Measurements from ENCODE around the gene PPFIBP2.

The PPFIBP2 gene

GRCh38 chr11:7552666-7553065, 38.9 kb downstream of the PPFIBP2 start:
- no peaks in the 10 kb centered on the region for H3K4me1 ChIP-seq (ENCODE audit: control insufficient read depth, insufficient read depth, low read length, poor library complexity, severe bottlenecking)
- H3K9me3 ChIP-seq (ENCODE audit: control insufficient read depth, low read length): no peaks in the 10 kb centered on the region
- 89 to 98% methylated on average over 3 to 4 of the region's 4 CpGs for WGBS, 2 experiments (ENCODE audit: insufficient coverage in 2 of 2)
- no peak overlapping the region for H3K4me3 ChIP-seq (ENCODE audit: extremely low read depth, insufficient read depth, low read length, poor library complexity, severe bottlenecking)
- no peaks in the 10 kb centered on the region for H3K36me3 ChIP-seq (ENCODE audit: control insufficient read depth, insufficient read depth, low read length)
- no peak overlapping the region for H3K27ac ChIP-seq (ENCODE audit: low read depth, low read length, severe bottlenecking)

GRCh38 chr11:7555052-7555699, 41.4 kb downstream of the PPFIBP2 start:
- Histone ChIP-seq H3K4me1 (ENCODE audit: control insufficient read depth, insufficient read depth, low read length, poor library complexity, severe bottlenecking) (no peaks in the 10 kb centered on the region), H3K4me3 (ENCODE audit: extremely low read depth, insufficient read depth, low read length, poor library complexity, severe bottlenecking) (no peak overlapping the region), H3K9me3 (ENCODE audit: control insufficient read depth, low read length) (no peaks in the 10 kb centered on the region), H3K36me3 (ENCODE audit: control insufficient read depth, insufficient read depth, low read length) (no peaks in the 10 kb centered on the region), H3K27ac (ENCODE audit: low read depth, low read length, severe bottlenecking) (no peak overlapping the region)
- 89 to 91% methylated on average over 5 to 7 of the region's 7 CpGs for WGBS, 2 experiments (ENCODE audit: insufficient coverage in 2 of 2)

- no peaks in the 10 kb centered on the region for H3K4me1 ChIP-seq (ENCODE audit: control insufficient read depth, insufficient read depth, low read length, poor library complexity, severe bottlenecking)
- no peak overlapping the region for H3K4me3 ChIP-seq (ENCODE audit: extremely low read depth, insufficient read depth, low read length, poor library complexity, severe bottlenecking)
- H3K9me3 ChIP-seq (ENCODE audit: control insufficient read depth, low read length): no peaks in the 10 kb centered on the region
- no peak overlapping the region for H3K27ac ChIP-seq (ENCODE audit: low read depth, low read length, severe bottlenecking)
- H3K36me3 ChIP-seq (ENCODE audit: control insufficient read depth, insufficient read depth, low read length): no peaks in the 10 kb centered on the region
Measured at GRCh38 chr11:7558046-7558445, 44.2 kb downstream of the PPFIBP2 start.

DNA sequence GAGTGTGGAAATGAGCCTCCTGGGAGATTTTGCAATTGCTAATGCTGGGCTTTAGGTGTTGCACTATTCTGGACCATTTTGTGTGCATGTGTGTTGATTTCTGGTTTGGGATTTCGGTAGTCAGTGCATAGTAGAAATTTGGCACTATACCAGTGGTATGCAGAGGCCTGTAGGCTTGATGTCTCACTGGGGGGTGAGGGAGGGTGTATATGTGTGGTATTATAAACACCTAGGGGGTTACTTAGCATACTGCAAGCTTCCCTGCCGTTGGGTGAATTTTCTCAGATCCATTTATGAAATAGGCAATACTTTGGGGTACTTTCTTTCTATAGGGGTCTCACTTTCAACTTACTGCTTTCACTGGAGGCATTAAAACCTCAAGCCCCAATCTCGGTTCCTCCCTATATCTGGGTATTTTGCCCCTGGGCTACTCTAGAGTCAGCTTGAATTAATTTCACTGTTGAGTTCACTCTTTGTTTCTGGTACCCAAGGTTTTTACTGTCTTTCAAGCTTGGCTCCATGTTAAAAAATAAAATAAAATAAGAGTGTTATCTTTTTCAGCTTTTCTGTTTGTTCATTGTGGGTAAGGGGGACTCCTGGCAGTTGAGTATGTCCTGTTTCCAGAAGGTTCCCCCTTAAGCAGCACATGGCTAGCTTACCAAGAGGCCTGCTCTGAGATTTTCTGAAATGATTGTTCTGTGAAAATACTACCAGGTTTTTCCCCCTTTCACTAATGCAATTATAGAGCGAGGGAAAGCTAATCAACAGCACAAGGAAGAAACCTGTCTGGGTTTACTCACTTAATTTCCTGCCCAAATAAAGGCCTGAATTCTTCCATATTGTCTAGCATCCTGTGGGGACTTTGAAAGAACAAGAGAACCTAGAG, 45.8 kb downstream of the PPFIBP2 start:
- Histone ChIP-seq H3K36me3 (ENCODE audit: control insufficient read depth, insufficient read depth, low read length) (no peaks in the 10 kb centered on the region), H3K27ac (ENCODE audit: low read depth, low read length, severe bottlenecking) (no peak overlapping the region), H3K4me1 (ENCODE audit: control insufficient read depth, insufficient read depth, low read length, poor library complexity, severe bottlenecking) (no peaks in the 10 kb centered on the region), H3K4me3 (ENCODE audit: extremely low read depth, insufficient read depth, low read length, poor library complexity, severe bottlenecking) (no peak overlapping the region), H3K9me3 (ENCODE audit: control insufficient read depth, low read length) (no peaks in the 10 kb centered on the region)
- WGBS, 2 experiments (ENCODE audit: insufficient coverage in 2 of 2): 81 to 89% methylated on average over 3 to 4 of the region's 4 CpGs

- Histone ChIP-seq H3K9me3 (ENCODE audit: control insufficient read depth, low read length) (no peaks in the 10 kb centered on the region), H3K4me1 (ENCODE audit: control insufficient read depth, insufficient read depth, low read length, poor library complexity, severe bottlenecking) (no peaks in the 10 kb centered on the region), H3K27ac (ENCODE audit: low read depth, low read length, severe bottlenecking) (no peak overlapping the region), H3K36me3 (ENCODE audit: control insufficient read depth, insufficient read depth, low read length) (no peaks in the 10 kb centered on the region), H3K4me3 (ENCODE audit: extremely low read depth, insufficient read depth, low read length, poor library complexity, severe bottlenecking) (no peak overlapping the region)
- 75% methylated on average over 1 of the region's 2 CpGs; no CpG with 5 or more reads in 1 of the 2 experiments for WGBS, 2 experiments (ENCODE audit: insufficient coverage in 2 of 2)
Measured at GRCh38 chr11:7561562-7561961, 47.8 kb downstream of the PPFIBP2 start.

DNA sequence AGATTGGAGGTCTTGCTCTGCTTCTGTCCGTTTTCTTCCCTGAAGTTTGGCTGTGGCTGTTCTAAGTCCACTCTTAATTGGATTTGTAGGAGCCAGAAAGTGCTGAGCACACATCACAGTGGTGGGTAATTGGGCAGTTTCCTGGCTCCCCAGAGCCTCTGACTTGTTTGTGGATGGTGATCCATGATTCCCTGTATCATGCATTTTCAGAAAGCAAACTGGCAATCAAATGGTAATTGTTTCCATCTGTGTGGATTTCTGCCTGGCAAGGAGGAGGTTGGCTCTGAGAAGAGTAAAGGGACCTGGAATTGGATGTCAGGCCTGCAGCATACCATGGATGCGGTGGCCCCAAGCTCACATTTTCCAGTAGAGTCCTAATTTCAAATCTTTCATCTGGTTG, 49.5 kb downstream of the PPFIBP2 start:
- Histone ChIP-seq H3K27ac (ENCODE audit: low read depth, low read length, severe bottlenecking) (no peak overlapping the region), H3K4me1 (ENCODE audit: control insufficient read depth, insufficient read depth, low read length, poor library complexity, severe bottlenecking) (no peaks in the 10 kb centered on the region), H3K9me3 (ENCODE audit: control insufficient read depth, low read length) (no peaks in the 10 kb centered on the region), H3K4me3 (ENCODE audit: extremely low read depth, insufficient read depth, low read length, poor library complexity, severe bottlenecking) (no peak overlapping the region), H3K36me3 (ENCODE audit: control insufficient read depth, insufficient read depth, low read length) (no peaks in the 10 kb centered on the region)
- 93 to 94% methylated on average over 2 of the region's 2 CpGs for WGBS, 2 experiments (ENCODE audit: insufficient coverage in 2 of 2)

DNA sequence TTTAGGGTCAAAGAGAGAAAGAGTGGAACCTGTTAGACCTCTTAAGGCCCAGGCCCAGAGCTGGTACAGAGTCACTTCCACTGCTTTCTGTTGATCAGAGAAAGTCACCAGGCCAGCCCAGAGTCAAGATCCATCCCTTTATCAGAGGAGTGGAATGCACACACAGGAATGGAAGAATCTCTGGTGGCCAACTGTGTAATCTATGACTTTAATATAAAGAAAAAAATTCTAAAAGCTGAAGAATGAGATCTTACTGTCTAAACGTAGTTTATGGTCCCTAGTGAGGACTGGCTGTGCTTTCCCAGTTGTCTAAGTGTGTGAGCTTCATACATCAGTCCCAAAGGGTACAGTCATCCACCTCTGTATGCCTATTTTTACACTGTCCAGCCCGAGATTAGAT, 51.0 kb downstream of the PPFIBP2 start:
- H3K36me3 ChIP-seq (ENCODE audit: control insufficient read depth, insufficient read depth, low read length): no peaks in the 10 kb centered on the region
- 83% methylated on average over 1 of the region's 2 CpGs; no CpG with 5 or more reads in 1 of the 2 experiments for whole genome bisulfite sequencing, 2 experiments (ENCODE audit: insufficient coverage in 2 of 2)
- no peaks in the 10 kb centered on the region for H3K4me1 ChIP-seq (ENCODE audit: control insufficient read depth, insufficient read depth, low read length, poor library complexity, severe bottlenecking)
- H3K9me3 ChIP-seq (ENCODE audit: control insufficient read depth, low read length): no peaks in the 10 kb centered on the region
- H3K4me3 ChIP-seq (ENCODE audit: extremely low read depth, insufficient read depth, low read length, poor library complexity, severe bottlenecking): no peak overlapping the region
- H3K27ac ChIP-seq (ENCODE audit: low read depth, low read length, severe bottlenecking): no peak overlapping the region

DNA sequence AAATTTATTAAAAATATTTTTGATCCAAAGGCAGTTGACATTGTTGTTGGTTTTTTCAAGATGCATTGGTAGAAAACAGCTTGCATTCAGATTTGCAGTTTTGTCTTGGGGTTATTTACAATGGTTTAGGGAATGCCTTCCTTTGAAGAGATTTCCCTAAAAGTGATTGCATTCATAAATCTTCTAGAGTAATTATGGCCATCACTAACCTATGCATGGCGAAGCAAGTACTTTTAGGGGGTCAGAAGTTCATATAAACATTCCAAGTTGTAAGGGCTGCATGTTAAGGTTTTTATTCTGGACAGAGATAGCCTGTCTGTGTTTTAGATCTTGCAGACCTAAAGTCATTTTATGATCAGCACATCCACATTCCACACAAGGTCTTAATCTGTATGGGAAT, 53.5 kb downstream of the PPFIBP2 start:
- Histone ChIP-seq H3K36me3 (ENCODE audit: control insufficient read depth, insufficient read depth, low read length) (no peaks in the 10 kb centered on the region), H3K4me1 (ENCODE audit: control insufficient read depth, insufficient read depth, low read length, poor library complexity, severe bottlenecking) (peaks cover 8% of the 10 kb centered on the region), H3K27ac (ENCODE audit: low read depth, low read length, severe bottlenecking) (peak overlapping the region; percentile 45), H3K9me3 (ENCODE audit: control insufficient read depth, low read length) (no peaks in the 10 kb centered on the region), H3K4me3 (ENCODE audit: extremely low read depth, insufficient read depth, low read length, poor library complexity, severe bottlenecking) (no peak overlapping the region)
- WGBS, 2 experiments (ENCODE audit: insufficient coverage in 2 of 2): 75% methylated on average over 1 of the region's 1 CpG; no CpG with 5 or more reads in 1 of the 2 experiments

- no peaks in the 10 kb centered on the region for H3K36me3 ChIP-seq (ENCODE audit: control insufficient read depth, insufficient read depth, low read length)
- peaks cover 24% of the 10 kb centered on the region for H3K4me1 ChIP-seq (ENCODE audit: control insufficient read depth, insufficient read depth, low read length, poor library complexity, severe bottlenecking)
- H3K4me3 ChIP-seq (ENCODE audit: extremely low read depth, insufficient read depth, low read length, poor library complexity, severe bottlenecking): no peak overlapping the region
- no peaks in the 10 kb centered on the region for H3K9me3 ChIP-seq (ENCODE audit: control insufficient read depth, low read length)
- 57 to 100% methylated on average over 1 of the region's 1 CpG for WGBS, 2 experiments (ENCODE audit: insufficient coverage in 2 of 2)
- H3K27ac ChIP-seq (ENCODE audit: low read depth, low read length, severe bottlenecking): no peak overlapping the region
Measured at GRCh38 chr11:7569044-7569443, 55.2 kb downstream of the PPFIBP2 start.

DNA sequence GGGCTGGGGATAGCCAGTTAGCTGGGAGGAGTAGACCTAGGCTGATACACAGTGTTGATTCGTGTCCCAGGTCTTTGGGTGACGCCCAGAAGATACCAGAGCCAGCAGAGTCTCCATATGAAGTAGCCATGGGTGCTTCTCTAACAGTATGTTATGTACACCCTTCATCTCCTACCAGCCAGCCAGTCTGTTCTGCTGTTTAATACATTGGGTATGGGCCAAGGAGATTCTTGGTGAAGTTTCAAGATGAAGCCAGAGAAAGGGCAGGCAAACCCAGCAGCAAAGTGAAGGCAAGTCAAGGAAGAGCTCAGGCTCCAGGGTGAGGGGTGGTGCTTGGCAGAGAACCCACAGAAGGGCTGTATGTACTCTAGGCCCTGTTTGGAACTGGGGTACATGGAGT, 56.4 kb downstream of the PPFIBP2 start:
- whole genome bisulfite sequencing, 2 experiments (ENCODE audit: insufficient coverage in 2 of 2): 83 to 100% methylated on average over 1 of the region's 2 CpGs
- H3K9me3 ChIP-seq (ENCODE audit: control insufficient read depth, low read length): no peaks in the 10 kb centered on the region
- H3K27ac ChIP-seq (ENCODE audit: low read depth, low read length, severe bottlenecking): no peak overlapping the region
- no peak overlapping the region for H3K4me3 ChIP-seq (ENCODE audit: extremely low read depth, insufficient read depth, low read length, poor library complexity, severe bottlenecking)
- H3K36me3 ChIP-seq (ENCODE audit: control insufficient read depth, insufficient read depth, low read length): no peaks in the 10 kb centered on the region
- peaks cover 36% of the 10 kb centered on the region for H3K4me1 ChIP-seq (ENCODE audit: control insufficient read depth, insufficient read depth, low read length, poor library complexity, severe bottlenecking)

Data from mesodermal cell (in vitro differentiated cells).